AG04449 (cell line): ENCODE results near the gene KY.

Experiments used
- CTCF ChIA-PET: fragments of 350-600 bp; formaldehyde crosslinking; extraction: SDS; loops from one replicate; lab custom pipeline; 2021; ENCODE audit warnings: antibody characterized with exemption; lab: Yijun Ruan, JAX
- POLR2A ChIA-PET: fragments of 400-600, 350-600 bp; formaldehyde crosslinking; extraction: SDS; loops from one replicate; lab custom pipeline; 2020; ENCODE audit warnings: antibody characterized with exemption, inconsistent platforms; lab: Yijun Ruan, JAX
- DNase-seq: peaks from one replicate; pipeline ENCODE4 v3.0.0-alpha.2; 2010; ENCODE audit warnings: low read depth, low spot score
- H3K4me3 ChIP-seq: 2 replicates; pipeline ENCODE4 v1.5.1; 2011; ENCODE audit warnings: low read depth, mild to moderate bottlenecking, control low read depth, low read length
- TF ChIP-seq, protein P1 (sequence below): IDR thresholded peaks from one replicate; pipeline ENCODE4 v1.5.1; 2011; ENCODE audit warnings: mild to moderate bottlenecking, moderate library complexity, low read length, control low read depth, inconsistent platforms; ENCODE audit not compliant: insufficient read depth; ENCODE audit errors: missing control alignments

Gene KY

GRCh38 chr3:134610432-134611385 lies 40.1 kb downstream of the KY start:
- TF ChIP-seq, protein P1, sequence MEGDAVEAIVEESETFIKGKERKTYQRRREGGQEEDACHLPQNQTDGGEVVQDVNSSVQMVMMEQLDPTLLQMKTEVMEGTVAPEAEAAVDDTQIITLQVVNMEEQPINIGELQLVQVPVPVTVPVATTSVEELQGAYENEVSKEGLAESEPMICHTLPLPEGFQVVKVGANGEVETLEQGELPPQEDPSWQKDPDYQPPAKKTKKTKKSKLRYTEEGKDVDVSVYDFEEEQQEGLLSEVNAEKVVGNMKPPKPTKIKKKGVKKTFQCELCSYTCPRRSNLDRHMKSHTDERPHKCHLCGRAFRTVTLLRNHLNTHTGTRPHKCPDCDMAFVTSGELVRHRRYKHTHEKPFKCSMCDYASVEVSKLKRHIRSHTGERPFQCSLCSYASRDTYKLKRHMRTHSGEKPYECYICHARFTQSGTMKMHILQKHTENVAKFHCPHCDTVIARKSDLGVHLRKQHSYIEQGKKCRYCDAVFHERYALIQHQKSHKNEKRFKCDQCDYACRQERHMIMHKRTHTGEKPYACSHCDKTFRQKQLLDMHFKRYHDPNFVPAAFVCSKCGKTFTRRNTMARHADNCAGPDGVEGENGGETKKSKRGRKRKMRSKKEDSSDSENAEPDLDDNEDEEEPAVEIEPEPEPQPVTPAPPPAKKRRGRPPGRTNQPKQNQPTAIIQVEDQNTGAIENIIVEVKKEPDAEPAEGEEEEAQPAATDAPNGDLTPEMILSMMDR, result no peak
- ChIA-PET POLR2A (no interaction called here), CTCF (interaction anchor here (1.7 to 2.6 kb wide), 2 partner anchors 10 to 144 kb away, joined by 5 to 16 read pairs; no protein-coding TSS in a partner anchor)
- no peak overlapping the region for H3K4me3 ChIP-seq
- DNase-seq, result no peak

GRCh38 chr3:134609821-134610431 lies 40.9 kb downstream of the KY start:
- no peak overlapping the region for H3K4me3 ChIP-seq
- TF ChIP-seq, protein P1, result no peak
- ChIA-PET CTCF (no interaction called here), POLR2A (no interaction called here)
- DNase-seq, result no peak

GRCh38 chr3:134608771-134609435 lies 41.9 kb downstream of the KY start:
- no peak overlapping the region for H3K4me3 ChIP-seq
- TF ChIP-seq, protein P1, result no peak
- ChIA-PET CTCF (interaction anchor here (11.7 kb wide), 1 partner anchor 145 kb away, joined by 267 read pairs; no protein-coding TSS in a partner anchor), POLR2A (no interaction called here)
- DNase-seq, result no peak

DNA sequence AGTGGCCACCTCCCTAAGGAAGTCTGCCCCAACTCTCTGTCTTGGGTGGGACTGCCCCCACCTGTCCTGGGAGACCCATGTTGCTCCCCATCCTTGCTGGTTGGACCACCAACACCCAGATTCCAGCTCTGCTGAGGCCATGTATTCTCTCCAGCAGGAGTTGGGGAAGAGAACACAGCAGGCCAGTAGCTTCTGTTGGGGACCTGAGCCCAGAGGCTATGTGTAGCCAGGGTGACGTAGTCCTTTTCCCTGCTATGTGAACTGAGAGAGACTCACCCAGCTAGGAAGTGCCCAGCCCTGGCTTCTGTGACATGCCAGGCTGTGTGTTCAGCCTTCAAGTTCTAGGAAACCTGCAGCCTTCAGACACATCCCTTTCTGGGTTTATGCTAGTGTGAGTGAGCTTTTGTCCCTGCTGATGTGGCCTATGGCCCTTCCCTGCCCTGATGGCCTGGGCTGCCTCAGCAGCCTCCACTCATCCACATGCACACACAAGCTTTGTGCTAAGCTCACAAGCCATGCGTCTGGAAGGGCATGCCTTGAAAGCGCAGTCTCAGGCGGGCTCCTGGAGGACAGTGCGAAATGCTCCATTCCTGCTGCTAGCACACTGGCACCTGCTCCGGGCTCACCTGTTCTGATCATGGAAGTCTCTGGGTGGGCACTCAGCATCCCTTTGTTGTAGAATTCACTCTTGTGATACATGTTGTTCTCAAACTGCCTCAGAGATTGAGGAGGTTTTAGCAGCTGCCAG lies 42.6 kb downstream of the KY start:
- no peak overlapping the region for H3K4me3 ChIP-seq
- ChIA-PET CTCF (interaction anchor here (0.8 to 11.7 kb wide), 3 partner anchors 30 to 146 kb away, joined by 3 to 267 read pairs (median 4); no protein-coding TSS in a partner anchor), POLR2A (no interaction called here)
- DNase-seq, result no peak
- TF ChIP-seq, protein P1, result no peak

DNA sequence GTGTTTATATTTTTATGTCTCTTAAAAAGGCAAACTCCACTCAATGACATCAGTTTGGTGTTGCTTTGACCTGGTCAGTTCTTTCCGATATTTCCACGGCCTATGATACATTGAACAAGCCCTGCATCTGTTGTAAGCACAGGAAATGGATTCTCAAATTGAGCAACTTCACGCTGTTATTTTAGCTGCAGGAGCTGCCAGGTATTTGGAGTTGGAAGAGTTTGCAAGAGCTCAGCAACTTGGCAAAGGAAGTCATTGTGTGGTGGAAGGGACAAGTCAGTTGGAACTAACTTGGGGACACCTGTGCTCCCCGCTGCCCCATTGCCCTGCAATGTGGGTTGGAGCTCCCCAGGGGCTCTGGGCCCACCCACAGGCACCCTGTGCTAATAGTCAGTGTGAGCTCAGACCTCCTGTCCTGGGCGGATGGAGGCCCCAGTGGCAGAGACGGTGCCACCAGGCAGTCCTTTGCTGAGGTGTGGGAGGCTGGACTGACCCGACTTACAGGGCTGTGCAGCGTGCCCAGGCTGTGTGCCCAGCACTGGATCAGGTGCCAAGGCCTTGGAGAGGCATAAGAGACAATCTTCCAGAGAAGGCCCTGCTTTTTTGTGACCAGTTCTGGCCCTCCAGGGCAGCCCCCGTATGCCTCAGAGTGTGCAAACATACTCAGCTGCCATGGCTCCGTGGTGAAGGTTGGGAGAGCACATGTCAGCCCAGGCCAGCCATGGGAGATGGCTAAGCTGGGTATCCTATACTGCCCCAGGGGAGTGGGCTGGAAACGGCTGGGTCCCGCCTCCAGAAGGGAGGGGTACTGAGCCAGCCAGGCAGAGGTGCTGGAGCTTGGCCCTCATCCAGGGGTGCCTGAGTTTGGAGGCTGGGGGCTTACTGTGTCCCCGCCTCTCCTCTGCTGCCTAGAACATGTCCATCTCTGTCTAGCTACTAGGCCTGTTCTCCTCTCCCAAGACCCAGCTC lies 43.5 kb downstream of the KY start:
- no peak for DNase-seq
- TF ChIP-seq, protein P1, result no peak
- ChIA-PET CTCF (interaction anchor here (0.8 to 11.7 kb wide), 4 partner anchors 10 to 147 kb away, joined by 3 to 267 read pairs (median 4); no protein-coding TSS in a partner anchor), POLR2A (no interaction called here)
- H3K4me3 ChIP-seq, result no peak overlapping the region
